Gastroesophageal sphincter (tissue), 3 donors: ENCODE measurements around the gene ABLIM2.

Experiments
- EP300 ChIP-seq: sonication (generic); formaldehyde crosslinking; IDR thresholded peaks from one replicate; pipeline ENCODE4 v1.6.1; 2017; ENCODE audit warnings: antibody characterized with exemption, mild to moderate bottlenecking
- TF ChIP-seq, protein P1 (sequence below), 4 experiments: fragments of 200-600 bp in 2 of 4; fragments of 450-650 bp in 2 of 4; sonication (generic) in 1 of 4; IDR thresholded peaks; one replicate each; pipeline ENCODE4 v1.5.1; 2017 to 2019; ENCODE audit warnings: antibody characterized with exemption in 4 of 4, mild to moderate bottlenecking in 2 of 4, moderate library complexity in 2 of 4

GRCh38 chr4:8097141-8097541, 61.5 kb downstream of the ABLIM2 start:
- TF ChIP-seq, protein P1, sequence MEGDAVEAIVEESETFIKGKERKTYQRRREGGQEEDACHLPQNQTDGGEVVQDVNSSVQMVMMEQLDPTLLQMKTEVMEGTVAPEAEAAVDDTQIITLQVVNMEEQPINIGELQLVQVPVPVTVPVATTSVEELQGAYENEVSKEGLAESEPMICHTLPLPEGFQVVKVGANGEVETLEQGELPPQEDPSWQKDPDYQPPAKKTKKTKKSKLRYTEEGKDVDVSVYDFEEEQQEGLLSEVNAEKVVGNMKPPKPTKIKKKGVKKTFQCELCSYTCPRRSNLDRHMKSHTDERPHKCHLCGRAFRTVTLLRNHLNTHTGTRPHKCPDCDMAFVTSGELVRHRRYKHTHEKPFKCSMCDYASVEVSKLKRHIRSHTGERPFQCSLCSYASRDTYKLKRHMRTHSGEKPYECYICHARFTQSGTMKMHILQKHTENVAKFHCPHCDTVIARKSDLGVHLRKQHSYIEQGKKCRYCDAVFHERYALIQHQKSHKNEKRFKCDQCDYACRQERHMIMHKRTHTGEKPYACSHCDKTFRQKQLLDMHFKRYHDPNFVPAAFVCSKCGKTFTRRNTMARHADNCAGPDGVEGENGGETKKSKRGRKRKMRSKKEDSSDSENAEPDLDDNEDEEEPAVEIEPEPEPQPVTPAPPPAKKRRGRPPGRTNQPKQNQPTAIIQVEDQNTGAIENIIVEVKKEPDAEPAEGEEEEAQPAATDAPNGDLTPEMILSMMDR (IDR thresholded peaks at IDR 0.05) = no peak
- no peak for TF ChIP-seq EP300
